ENCODE results near the gene SRSF9. TPM values are rescaled to one million over a fixed set of nuclear protein-coding genes. Genes with fewer than 3 reads are reported as not detected.
"Not testable (repeated sequence)": the region's sequence is repeated elsewhere in the genome, so short reads cannot be mapped to it uniquely, and the experiment has no call there.

The SRSF9 gene
- total RNA-seq, 1 donor from 2014 or later = 76.3 TPM

- TF ChIP-seq CTCF (IDR thresholded peaks at IDR 0.05; ENCODE audit: insufficient read depth, low read length, poor library complexity, severe bottlenecking) = no peak
- Histone ChIP-seq H3K27me3 (ENCODE audit: control insufficient read depth, insufficient read depth, low read length) (no peaks in the 10 kb centered on the region), H3K36me3 (ENCODE audit: control insufficient read depth, insufficient read depth, low read length) (peaks cover 1% of the 10 kb centered on the region), H3K4me3 (ENCODE audit: low read depth, low read length) (peak overlapping the region; percentile 81)
- DNase-seq (ENCODE audit: low read depth) = no peak
These were observed 25.7 kb upstream of the SRSF9 start for GRCh38 chr12:120495186-120495730.

- Histone ChIP-seq H3K27me3 (ENCODE audit: control insufficient read depth, insufficient read depth, low read length) (no peaks in the 10 kb centered on the region), H3K36me3 (ENCODE audit: control insufficient read depth, insufficient read depth, low read length) (peaks cover 1% of the 10 kb centered on the region), H3K4me3 (ENCODE audit: low read depth, low read length) (no peak overlapping the region)
- no peak for TF ChIP-seq CTCF (IDR thresholded peaks at IDR 0.05; ENCODE audit: insufficient read depth, low read length, poor library complexity, severe bottlenecking)
- no peak for DNase-seq (ENCODE audit: low read depth)
These were observed 21.4 kb upstream of the SRSF9 start for GRCh38 chr12:120490833-120491512.

GRCh38 chr12:120490325-120490724 lies 20.8 kb upstream of the SRSF9 start:
- H3K27me3 ChIP-seq (ENCODE audit: control insufficient read depth, insufficient read depth, low read length) = no peaks in the 10 kb centered on the region
- peaks cover 1% of the 10 kb centered on the region for H3K36me3 ChIP-seq (ENCODE audit: control insufficient read depth, insufficient read depth, low read length)
- DNase-seq (ENCODE audit: low read depth) = no peak
- no peak overlapping the region for H3K4me3 ChIP-seq (ENCODE audit: low read depth, low read length)
- no peak for TF ChIP-seq CTCF (IDR thresholded peaks at IDR 0.05; ENCODE audit: insufficient read depth, low read length, poor library complexity, severe bottlenecking)

GRCh38 chr12:120489018-120489417 lies 19.5 kb upstream of the SRSF9 start:
- no peak for DNase-seq (ENCODE audit: low read depth)
- H3K4me3 ChIP-seq (ENCODE audit: low read depth, low read length) = no peak overlapping the region
- H3K27me3 ChIP-seq (ENCODE audit: control insufficient read depth, insufficient read depth, low read length) = no peaks in the 10 kb centered on the region
- H3K36me3 ChIP-seq (ENCODE audit: control insufficient read depth, insufficient read depth, low read length) = peaks cover 1% of the 10 kb centered on the region
- no peak for TF ChIP-seq CTCF (IDR thresholded peaks at IDR 0.05; ENCODE audit: insufficient read depth, low read length, poor library complexity, severe bottlenecking)

GRCh38 chr12:120488057-120488640 lies 18.6 kb upstream of the SRSF9 start:
- Histone ChIP-seq H3K4me3 (ENCODE audit: low read depth, low read length) (no peak overlapping the region), H3K36me3 (ENCODE audit: control insufficient read depth, insufficient read depth, low read length) (peaks cover 1% of the 10 kb centered on the region), H3K27me3 (ENCODE audit: control insufficient read depth, insufficient read depth, low read length) (no peaks in the 10 kb centered on the region)
- no peak for DNase-seq (ENCODE audit: low read depth)
- TF ChIP-seq CTCF (IDR thresholded peaks at IDR 0.05; ENCODE audit: insufficient read depth, low read length, poor library complexity, severe bottlenecking) = no peak

GRCh38 chr12:120487552-120487951 lies 18.0 kb upstream of the SRSF9 start:
- H3K36me3 ChIP-seq (ENCODE audit: control insufficient read depth, insufficient read depth, low read length); H3K27me3 ChIP-seq (ENCODE audit: control insufficient read depth, insufficient read depth, low read length); DNase-seq (ENCODE audit: low read depth); H3K4me3 ChIP-seq (ENCODE audit: low read depth, low read length): not testable (repeated sequence)

Data from kidney epithelial cell (primary cell).